ENCODE results near the gene CLEC18C. TPM values are rescaled to one million over a fixed set of nuclear protein-coding genes. Genes with fewer than 3 reads are reported as not detected.

CLEC18C gene
- total RNA-seq, 1 experiment from 2014 or later, result 0.59 TPM

DNA sequence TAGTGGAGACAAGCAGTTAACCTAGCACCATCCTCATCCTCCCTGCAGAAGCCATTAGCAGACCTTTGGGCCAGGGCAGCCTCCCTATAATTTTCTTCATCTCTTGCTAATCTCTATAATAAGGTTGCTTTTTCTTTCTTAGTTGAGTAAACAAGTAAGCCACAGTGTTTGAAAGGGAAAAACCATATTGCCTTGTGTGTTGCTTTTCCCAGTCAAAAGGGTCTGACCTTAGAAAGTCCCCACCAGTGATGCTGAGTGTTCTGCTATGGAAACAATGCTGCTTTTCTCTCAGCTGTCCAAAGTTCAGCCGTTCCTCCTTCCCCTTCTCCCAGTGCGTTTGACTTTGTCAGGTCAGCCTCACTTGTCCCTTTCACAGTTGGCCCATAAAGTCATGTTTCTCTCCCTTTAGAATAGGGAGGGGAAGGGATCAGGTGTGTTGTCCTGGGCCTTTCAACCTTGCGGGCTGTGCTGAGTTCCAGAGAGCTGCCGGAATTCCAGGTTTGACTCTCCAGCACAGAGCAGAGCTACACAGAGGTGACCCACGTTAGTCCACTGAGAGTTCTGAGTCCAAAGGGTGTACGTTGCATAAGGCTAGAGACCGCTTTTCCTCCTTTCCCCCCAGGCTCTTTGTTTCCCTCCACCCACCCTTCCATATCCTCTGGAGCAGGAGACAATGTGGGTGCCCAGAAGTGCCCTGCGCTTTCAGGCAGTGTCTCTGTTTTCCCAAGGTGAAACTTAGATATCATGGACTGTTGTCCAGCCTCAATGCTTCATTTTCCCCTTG lies 15.9 kb upstream of the CLEC18C start:
- TF ChIP-seq CEBPB (IDR thresholded peaks at IDR 0.05; ENCODE audit: low read depth) (no peak), JUND (IDR thresholded peaks at IDR 0.05) (no peak), EZH2 (IDR thresholded peaks at IDR 0.05) (no peak), POLR2AphosphoS5 (IDR thresholded peaks at IDR 0.05; ENCODE audit: low read depth, low read length) (no peak), YY1 (IDR thresholded peaks at IDR 0.05; ENCODE audit: extremely low read depth, insufficient replicate concordance, low read depth, low read length) (no peak), ZBTB33 (IDR thresholded peaks at IDR 0.05; ENCODE audit: extremely low read depth, insufficient replicate concordance, low read length) (no peak), FOSL1 (IDR thresholded peaks at IDR 0.05; ENCODE audit: low read depth) (no peak), CTCF (IDR thresholded peaks at IDR 0.05 in 2 of 3, conservative IDR thresholded peaks at IDR 0.05 in 1 of 3; ENCODE audit: borderline replicate concordance in 1 of 3, insufficient read depth in 1 of 3, low read depth in 2 of 3, low read length in 2 of 3) (no peak), EGR1 (IDR thresholded peaks at IDR 0.05; ENCODE audit: low read depth) (no peak), POLR2A (IDR thresholded peaks at IDR 0.05; ENCODE audit: borderline replicate concordance, extremely low read depth, insufficient read depth, insufficient read length) (no peak), SIN3A (IDR thresholded peaks at IDR 0.05; ENCODE audit: low read depth) (no peak)
- TF ChIP-seq, protein P1, sequence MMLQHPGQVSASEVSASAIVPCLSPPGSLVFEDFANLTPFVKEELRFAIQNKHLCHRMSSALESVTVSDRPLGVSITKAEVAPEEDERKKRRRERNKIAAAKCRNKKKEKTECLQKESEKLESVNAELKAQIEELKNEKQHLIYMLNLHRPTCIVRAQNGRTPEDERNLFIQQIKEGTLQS (IDR thresholded peaks at IDR 0.05), result no peak
- TF ChIP-seq, protein P2, sequence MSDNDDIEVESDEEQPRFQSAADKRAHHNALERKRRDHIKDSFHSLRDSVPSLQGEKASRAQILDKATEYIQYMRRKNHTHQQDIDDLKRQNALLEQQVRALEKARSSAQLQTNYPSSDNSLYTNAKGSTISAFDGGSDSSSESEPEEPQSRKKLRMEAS (IDR thresholded peaks at IDR 0.05), result no peak
- no peaks in the 10 kb centered on the region for H3K9me3 ChIP-seq (ENCODE audit: control insufficient read depth in 1 of 2, insufficient read depth in 1 of 2, low read depth in 1 of 2, low read length in 2 of 2)
- no peak overlapping the region for H3K9ac ChIP-seq (ENCODE audit: low read length)
- no peak for DNase-seq (ENCODE audit: low read depth, low spot score)
- H3K27me3 ChIP-seq (ENCODE audit: insufficient read depth, low read length), result no peaks in the 10 kb centered on the region
- H3K4me2 ChIP-seq (ENCODE audit: low read length), result no peak overlapping the region
- peaks cover 6 to 9% of the 10 kb centered on the region in 2 experiments; a peak in 3 of 4 replicates for H3K4me1 ChIP-seq (ENCODE audit: control insufficient read depth in 1 of 2, insufficient read depth in 2 of 2, low read length in 2 of 2)
- no peak overlapping the region for H3K4me3 ChIP-seq (replicated peaks in 1 of 2; ENCODE audit: low read depth in 1 of 2, low read length in 2 of 2)
- no TSS peak for BruUV-seq (replicated peaks)
- no peak for ATAC-seq
- H3K79me2 ChIP-seq (ENCODE audit: insufficient read depth, low read length), result no peaks in the 10 kb centered on the region
- intact Hi-C loops (cut with micrococcal nuclease), result no loop called here
- H3K9me2 ChIP-seq (ENCODE audit: insufficient read depth), result no peaks in the 10 kb centered on the region
- CTCF ChIA-PET, result no interaction called here
- no peak overlapping the region for H3K27ac ChIP-seq (ENCODE audit: low read depth, low read length)
- peaks cover 39 to 51% of the 10 kb centered on the region in 2 experiments; a peak in 3 of 4 replicates for H3K36me3 ChIP-seq (ENCODE audit: control insufficient read depth in 1 of 2, insufficient read depth in 2 of 2, low read length in 2 of 2)
- POLR2A ChIA-PET, result no interaction called here
- H2AFZ ChIP-seq (ENCODE audit: low read depth, low read length, poor library complexity, severe bottlenecking), result no peak overlapping the region
- no peaks in the 10 kb centered on the region for H4K20me1 ChIP-seq (ENCODE audit: insufficient read depth)
- RAD21 ChIA-PET (ENCODE audit: low non-redundant PET in 1 of 2, low total read pairs in 2 of 2, uncharacterized antibody in 2 of 2, unreplicated experiment in 2 of 2), result no interaction called here
